ENCODE measurements around the gene IFNG-AS1. TPM values are rescaled to one million over a fixed set of nuclear protein-coding genes. Genes with fewer than 3 reads are reported as not detected.

IFNG-AS1 gene
- polyA plus RNA-seq, 1 donor from 2014 or later = not detected

DNA sequence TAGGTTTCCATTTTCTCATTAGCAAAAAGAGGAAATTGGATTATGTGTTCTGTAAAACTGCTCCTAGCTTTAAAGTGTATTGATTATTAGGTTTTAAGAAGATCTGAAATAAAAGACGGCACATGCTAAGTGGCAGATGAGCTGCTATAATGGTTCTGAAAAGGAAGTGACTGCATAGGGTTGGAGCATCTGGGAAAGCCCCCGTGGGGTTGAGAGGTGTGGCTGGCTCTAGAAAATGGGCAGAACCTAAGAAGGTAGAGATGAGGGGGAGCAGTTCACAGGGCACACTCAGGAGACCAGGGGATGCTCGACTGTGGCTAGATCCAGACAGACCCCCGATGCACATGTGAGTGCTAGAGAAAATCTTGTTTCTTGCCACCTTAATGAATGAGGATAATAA is 1.9 kb downstream of the IFNG-AS1 start:
- Histone ChIP-seq H3K4me2 (ENCODE audit: low read length) (no peak overlapping the region), H3K36me3 (ENCODE audit: insufficient read depth, low read length) (no peaks in the 10 kb centered on the region), H3K79me2 (replicated peaks; ENCODE audit: insufficient read depth, low read length) (no peaks in the 10 kb centered on the region), H3K27me3 (ENCODE audit: insufficient read depth, low read depth, low read length) (no peaks in the 10 kb centered on the region), H2AFZ (ENCODE audit: low read depth, low read length) (no peak overlapping the region), H3K4me3 (ENCODE audit: low read length) (no peak overlapping the region), H3K9me2 (ENCODE audit: insufficient read depth, low read length) (no peaks in the 10 kb centered on the region), H3F3A (ENCODE audit: insufficient read depth, low read length, poor library complexity, severe bottlenecking) (no peaks in the 10 kb centered on the region), H3K27ac (ENCODE audit: low read length) (no peak overlapping the region), H4K20me1 (ENCODE audit: insufficient read depth) (no peaks in the 10 kb centered on the region), H3K9ac (ENCODE audit: low read length) (no peak overlapping the region), H3K9me3 (ENCODE audit: low read length) (no peaks in the 10 kb centered on the region)
- TF ChIP-seq EZH2 (IDR thresholded peaks at IDR 0.05; ENCODE audit: borderline replicate concordance, insufficient read depth, low read length, poor library complexity, severe bottlenecking) = no peak
- TF ChIP-seq, protein P1, sequence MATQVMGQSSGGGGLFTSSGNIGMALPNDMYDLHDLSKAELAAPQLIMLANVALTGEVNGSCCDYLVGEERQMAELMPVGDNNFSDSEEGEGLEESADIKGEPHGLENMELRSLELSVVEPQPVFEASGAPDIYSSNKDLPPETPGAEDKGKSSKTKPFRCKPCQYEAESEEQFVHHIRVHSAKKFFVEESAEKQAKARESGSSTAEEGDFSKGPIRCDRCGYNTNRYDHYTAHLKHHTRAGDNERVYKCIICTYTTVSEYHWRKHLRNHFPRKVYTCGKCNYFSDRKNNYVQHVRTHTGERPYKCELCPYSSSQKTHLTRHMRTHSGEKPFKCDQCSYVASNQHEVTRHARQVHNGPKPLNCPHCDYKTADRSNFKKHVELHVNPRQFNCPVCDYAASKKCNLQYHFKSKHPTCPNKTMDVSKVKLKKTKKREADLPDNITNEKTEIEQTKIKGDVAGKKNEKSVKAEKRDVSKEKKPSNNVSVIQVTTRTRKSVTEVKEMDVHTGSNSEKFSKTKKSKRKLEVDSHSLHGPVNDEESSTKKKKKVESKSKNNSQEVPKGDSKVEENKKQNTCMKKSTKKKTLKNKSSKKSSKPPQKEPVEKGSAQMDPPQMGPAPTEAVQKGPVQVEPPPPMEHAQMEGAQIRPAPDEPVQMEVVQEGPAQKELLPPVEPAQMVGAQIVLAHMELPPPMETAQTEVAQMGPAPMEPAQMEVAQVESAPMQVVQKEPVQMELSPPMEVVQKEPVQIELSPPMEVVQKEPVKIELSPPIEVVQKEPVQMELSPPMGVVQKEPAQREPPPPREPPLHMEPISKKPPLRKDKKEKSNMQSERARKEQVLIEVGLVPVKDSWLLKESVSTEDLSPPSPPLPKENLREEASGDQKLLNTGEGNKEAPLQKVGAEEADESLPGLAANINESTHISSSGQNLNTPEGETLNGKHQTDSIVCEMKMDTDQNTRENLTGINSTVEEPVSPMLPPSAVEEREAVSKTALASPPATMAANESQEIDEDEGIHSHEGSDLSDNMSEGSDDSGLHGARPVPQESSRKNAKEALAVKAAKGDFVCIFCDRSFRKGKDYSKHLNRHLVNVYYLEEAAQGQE (IDR thresholded peaks at IDR 0.05; ENCODE audit: borderline replicate concordance) = no peak
- TF ChIP-seq TAF1 (IDR thresholded peaks at IDR 0.05; ENCODE audit: low read depth) = no peak
- TF ChIP-seq, protein P2, sequence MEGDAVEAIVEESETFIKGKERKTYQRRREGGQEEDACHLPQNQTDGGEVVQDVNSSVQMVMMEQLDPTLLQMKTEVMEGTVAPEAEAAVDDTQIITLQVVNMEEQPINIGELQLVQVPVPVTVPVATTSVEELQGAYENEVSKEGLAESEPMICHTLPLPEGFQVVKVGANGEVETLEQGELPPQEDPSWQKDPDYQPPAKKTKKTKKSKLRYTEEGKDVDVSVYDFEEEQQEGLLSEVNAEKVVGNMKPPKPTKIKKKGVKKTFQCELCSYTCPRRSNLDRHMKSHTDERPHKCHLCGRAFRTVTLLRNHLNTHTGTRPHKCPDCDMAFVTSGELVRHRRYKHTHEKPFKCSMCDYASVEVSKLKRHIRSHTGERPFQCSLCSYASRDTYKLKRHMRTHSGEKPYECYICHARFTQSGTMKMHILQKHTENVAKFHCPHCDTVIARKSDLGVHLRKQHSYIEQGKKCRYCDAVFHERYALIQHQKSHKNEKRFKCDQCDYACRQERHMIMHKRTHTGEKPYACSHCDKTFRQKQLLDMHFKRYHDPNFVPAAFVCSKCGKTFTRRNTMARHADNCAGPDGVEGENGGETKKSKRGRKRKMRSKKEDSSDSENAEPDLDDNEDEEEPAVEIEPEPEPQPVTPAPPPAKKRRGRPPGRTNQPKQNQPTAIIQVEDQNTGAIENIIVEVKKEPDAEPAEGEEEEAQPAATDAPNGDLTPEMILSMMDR (IDR thresholded peaks at IDR 0.05; ENCODE audit: poor library complexity, severe bottlenecking) = no peak
- TF ChIP-seq RAD21 (conservative IDR thresholded peaks at IDR 0.05) = no peak
- TF ChIP-seq EP300 (conservative IDR thresholded peaks at IDR 0.05; ENCODE audit: poor library complexity, severe bottlenecking) = no peak
- no peak for TF ChIP-seq SMC3 (conservative IDR thresholded peaks at IDR 0.05; ENCODE audit: poor library complexity)
- no peak for TF ChIP-seq POLR2AphosphoS5 (IDR thresholded peaks at IDR 0.05)
- TF ChIP-seq MXI1 (conservative IDR thresholded peaks at IDR 0.05; ENCODE audit: poor library complexity, severe bottlenecking) = no peak

DNA sequence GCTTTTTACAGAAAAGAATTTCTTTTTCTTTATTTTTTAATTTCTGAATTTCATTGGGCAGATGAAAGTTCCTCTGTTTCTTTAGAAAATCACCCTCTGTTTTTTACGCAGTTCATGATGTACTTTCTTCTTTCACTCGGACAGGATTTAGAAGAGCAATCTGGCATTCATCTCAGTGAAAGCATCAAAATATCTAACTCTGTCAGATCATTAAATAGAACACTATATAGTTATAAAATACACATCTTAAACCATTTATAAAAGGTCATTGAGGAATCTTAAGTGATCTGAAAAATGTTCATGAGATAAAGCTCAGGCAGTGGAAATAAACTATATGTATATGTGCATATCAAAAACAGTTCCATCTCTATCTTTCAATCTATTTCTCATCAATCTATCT is 3.9 kb downstream of the IFNG-AS1 start:
- H3K9ac ChIP-seq (ENCODE audit: low read length) = no peak overlapping the region
- H3K27ac ChIP-seq (ENCODE audit: low read length) = no peak overlapping the region
- H3K36me3 ChIP-seq (ENCODE audit: insufficient read depth, low read length) = no peaks in the 10 kb centered on the region
- H4K20me1 ChIP-seq (ENCODE audit: insufficient read depth) = no peaks in the 10 kb centered on the region
- H3K79me2 ChIP-seq (replicated peaks; ENCODE audit: insufficient read depth, low read length) = no peaks in the 10 kb centered on the region
- H3K4me2 ChIP-seq (ENCODE audit: low read length) = no peak overlapping the region
- H3K4me3 ChIP-seq (ENCODE audit: low read length) = no peak overlapping the region
- no peaks in the 10 kb centered on the region for H3F3A ChIP-seq (ENCODE audit: insufficient read depth, low read length, poor library complexity, severe bottlenecking)
- H2AFZ ChIP-seq (ENCODE audit: low read depth, low read length) = no peak overlapping the region
- H3K9me3 ChIP-seq (ENCODE audit: low read length) = no peaks in the 10 kb centered on the region
- H3K9me2 ChIP-seq (ENCODE audit: insufficient read depth, low read length) = no peaks in the 10 kb centered on the region
- no peaks in the 10 kb centered on the region for H3K27me3 ChIP-seq (ENCODE audit: insufficient read depth, low read depth, low read length)
- TF ChIP-seq MXI1 (conservative IDR thresholded peaks at IDR 0.05; ENCODE audit: poor library complexity, severe bottlenecking) (no peak), RAD21 (conservative IDR thresholded peaks at IDR 0.05) (no peak), EP300 (conservative IDR thresholded peaks at IDR 0.05; ENCODE audit: poor library complexity, severe bottlenecking) (no peak), EZH2 (IDR thresholded peaks at IDR 0.05; ENCODE audit: borderline replicate concordance, insufficient read depth, low read length, poor library complexity, severe bottlenecking) (no peak), SMC3 (conservative IDR thresholded peaks at IDR 0.05; ENCODE audit: poor library complexity) (no peak), TAF1 (IDR thresholded peaks at IDR 0.05; ENCODE audit: low read depth) (no peak), POLR2AphosphoS5 (IDR thresholded peaks at IDR 0.05) (no peak)
- TF ChIP-seq, protein P1 (IDR thresholded peaks at IDR 0.05; ENCODE audit: borderline replicate concordance) = no peak
- TF ChIP-seq, protein P2 (IDR thresholded peaks at IDR 0.05; ENCODE audit: poor library complexity, severe bottlenecking) = no peak
